Measurements from ENCODE around the gene GOLGA6C.
"Not testable (repeated sequence)": the region's sequence is repeated elsewhere in the genome, so short reads cannot be mapped to it uniquely, and the experiment has no call there.

Gene GOLGA6C

GRCh38 chr15:75314552-75315290, 56.6 kb downstream of the GOLGA6C start:
- no peak for DNase-seq (ENCODE audit: low spot score)

DNA sequence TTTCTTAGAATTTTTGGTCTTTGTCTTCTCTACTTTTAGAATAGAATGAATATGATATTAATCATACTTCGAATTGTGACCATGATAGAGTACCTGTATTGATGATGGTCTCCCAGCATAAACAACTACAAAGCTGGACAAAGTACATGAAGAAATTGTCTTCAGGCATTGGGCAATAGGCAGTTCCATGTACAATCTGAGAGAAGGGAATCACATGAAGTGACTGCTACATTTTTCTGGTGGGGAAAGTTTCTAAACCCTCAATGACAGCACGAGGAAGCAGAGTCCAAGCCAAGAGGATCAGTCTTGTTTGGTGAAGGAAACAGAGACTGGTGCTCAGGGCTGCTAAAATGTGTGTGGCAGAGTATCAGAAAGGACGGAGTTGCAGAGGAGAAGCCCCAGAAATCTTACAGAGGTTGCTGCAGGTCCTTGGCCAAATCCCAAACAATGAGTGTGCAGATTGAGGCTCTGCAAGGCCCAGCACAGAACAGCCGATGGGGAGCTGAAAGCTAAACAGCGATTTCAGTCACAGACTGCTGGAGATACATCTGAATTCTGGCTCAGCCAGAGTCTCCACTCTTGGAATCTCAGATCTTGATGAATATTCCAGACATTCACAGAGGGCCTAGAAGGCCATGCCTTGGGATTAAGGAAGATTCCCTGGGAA, 61.2 kb downstream of the GOLGA6C start:
- DNase-seq (ENCODE audit: low spot score): not testable (repeated sequence)

Measured in RKO (cell line).